Activated naive CD8-positive, alpha-beta T cell treated with anti-CD3 and anti-CD28 coated beads, Interleukin-2, amount 10 ng/mL, durations not matched to agents 7 days and 5 days (primary cell): ENCODE measurements around the gene SLC7A7. TPM values are rescaled to one million over a fixed set of nuclear protein-coding genes. Genes with fewer than 3 reads are reported as not detected.
A peak's percentile ranks its signal among the peaks of the same experiment; 100 is the strongest.
"Not testable (repeated sequence)": the region's sequence is repeated elsewhere in the genome, so short reads cannot be mapped to it uniquely, and the experiment has no call there.

Experiments used
- ATAC-seq: fragments of 150-1000 bp; cut with Tn5 transposase; one replicate; pipeline ENCODE4 v1.10.0; 2021; ENCODE audit warnings: low read depth, moderate library complexity
- POLR2A ChIA-PET: fragments of 350-600 bp; sonication (Branson Sonifier 250); formaldehyde crosslinking; loops from one replicate; lab custom pipeline; 2021; ENCODE audit warnings: antibody characterized with exemption; lab: Charles Lee
- DNase-seq: peaks from one replicate; pipeline ENCODE4 v3.0.0; 2021
- H3K27ac Mint-ChIP-seq: one replicate; pipeline ENCODE4 v1.8.0; 2022; ENCODE audit warnings: mild to moderate bottlenecking, mixed read lengths
- H3K27me3 Mint-ChIP-seq: one replicate; pipeline ENCODE4 v1.8.0; 2022; ENCODE audit warnings: mild to moderate bottlenecking, moderate library complexity, mixed read lengths
- H3K36me3 Mint-ChIP-seq: one replicate; pipeline ENCODE4 v1.8.0; 2021; ENCODE audit warnings: mild to moderate bottlenecking, mixed read lengths
- H3K4me1 Mint-ChIP-seq: one replicate; pipeline ENCODE4 v1.8.0; 2021; ENCODE audit warnings: mixed read lengths
- H3K4me3 Mint-ChIP-seq: one replicate; pipeline ENCODE4 v1.8.0; 2022; ENCODE audit warnings: mild to moderate bottlenecking, moderate library complexity, mixed read lengths
- H3K9me3 Mint-ChIP-seq: one replicate; pipeline ENCODE4 v1.8.0; 2021; ENCODE audit warnings: mixed read lengths
- total RNA-seq, 2 experiments: library from RNA; stranded (reverse); gene quantifications; one replicate each; pipeline ENCODE4 v1.2.3, GENCODE V29; 2021

SLC7A7 gene
- total RNA-seq, 2 experiments from 2014 or later, result 0.89 to 2.5 TPM

DNA sequence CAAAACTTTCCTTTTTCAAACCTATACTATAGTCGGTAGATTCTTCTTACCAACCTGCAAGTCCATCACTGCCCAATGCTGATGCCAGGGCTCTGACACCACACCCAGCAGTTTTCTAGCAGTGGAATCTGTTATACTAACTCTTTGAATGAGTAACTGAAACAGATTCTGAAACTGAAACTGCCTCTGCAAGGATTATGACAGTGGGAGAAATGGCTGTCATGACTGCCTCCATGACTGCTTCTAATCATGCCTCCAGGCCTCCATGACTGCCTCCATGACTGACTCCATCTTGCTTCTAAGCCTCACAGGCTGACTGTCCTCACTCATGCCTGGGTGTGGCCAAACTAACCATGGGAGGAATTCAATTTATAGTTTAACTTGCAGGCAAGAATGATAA lies 78.2 kb downstream of the SLC7A7 start:
- Mint-ChIP-seq H3K9me3 (peaks cover 4% of the 10 kb centered on the region), H3K4me1 (peaks cover 15% of the 10 kb centered on the region), H3K27ac (peak overlapping the region; percentile 83), H3K27me3 (peaks cover 9% of the 10 kb centered on the region), H3K36me3 (peaks cover 4% of the 10 kb centered on the region), H3K4me3 (peak overlapping the region; percentile 14)
- ATAC-seq (peak; percentile 88), DNase-seq (no peak)
- POLR2A ChIA-PET, result no interaction called here

GRCh38 chr14:22736384-22736783 lies 78.9 kb downstream of the SLC7A7 start:
- DNase-seq, H3K4me3 Mint-ChIP-seq, POLR2A ChIA-PET, ATAC-seq, H3K36me3 Mint-ChIP-seq, H3K9me3 Mint-ChIP-seq, H3K27ac Mint-ChIP-seq, H3K27me3 Mint-ChIP-seq: not testable (repeated sequence)
- H3K4me1 Mint-ChIP-seq, result peaks cover 15% of the 10 kb centered on the region

DNA sequence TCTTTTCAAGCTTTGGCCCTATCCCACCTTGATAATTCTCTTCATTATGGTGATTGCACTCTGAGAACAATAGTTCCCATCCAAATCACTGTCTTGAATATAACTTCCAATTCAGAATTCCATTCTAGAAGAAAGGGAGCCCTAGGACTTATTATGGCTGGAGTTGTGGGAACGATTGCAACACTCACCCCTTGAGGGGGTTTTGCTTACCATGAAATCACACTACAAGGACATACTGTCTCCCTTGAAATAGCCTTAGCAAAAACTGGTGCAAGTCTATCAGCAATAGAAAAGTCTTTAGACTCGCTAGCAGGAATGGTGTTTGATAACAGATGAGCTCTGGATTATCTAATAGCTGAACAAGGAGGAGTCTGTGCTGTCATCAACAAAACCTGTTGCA lies 80.1 kb downstream of the SLC7A7 start:
- Mint-ChIP-seq H3K9me3 (peaks cover 4% of the 10 kb centered on the region), H3K27me3 (peaks cover 6% of the 10 kb centered on the region), H3K4me3 (no peak overlapping the region), H3K36me3 (peaks cover 4% of the 10 kb centered on the region), H3K27ac (no peak overlapping the region), H3K4me1 (peaks cover 15% of the 10 kb centered on the region)
- ATAC-seq, result no peak
- DNase-seq, result no peak
- POLR2A ChIA-PET, result no interaction called here

DNA sequence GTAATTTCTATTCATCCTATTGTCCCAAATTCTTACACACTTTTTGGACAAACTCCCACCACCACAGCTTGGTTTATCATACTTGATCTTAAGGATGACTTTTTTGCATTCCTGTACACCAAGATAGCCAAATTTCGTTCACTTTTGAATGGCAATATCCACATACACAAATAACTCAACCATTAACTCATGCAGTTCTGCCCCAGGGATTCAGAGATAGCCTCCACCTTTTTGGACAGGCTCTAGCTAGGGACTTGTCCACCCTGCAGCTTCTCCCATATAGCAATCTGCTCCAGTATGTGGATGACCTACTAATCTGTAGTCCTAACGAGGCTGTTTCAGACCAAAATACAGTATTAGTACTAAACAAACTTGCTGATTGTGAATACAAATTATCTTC lies 81.4 kb downstream of the SLC7A7 start:
- H3K4me1 Mint-ChIP-seq, result peaks cover 7% of the 10 kb centered on the region
- H3K27me3 Mint-ChIP-seq, result peaks cover 6% of the 10 kb centered on the region
- H3K4me3 Mint-ChIP-seq, result no peak overlapping the region
- DNase-seq (no peak), ATAC-seq (no peak)
- peaks cover 4% of the 10 kb centered on the region for H3K36me3 Mint-ChIP-seq
- POLR2A ChIA-PET, result interaction anchor here (0.5 to 0.6 kb wide), 2 partner anchors 11 to 846 kb away, joined by 3 read pairs; no protein-coding TSS in a partner anchor
- H3K27ac Mint-ChIP-seq, result no peak overlapping the region
- H3K9me3 Mint-ChIP-seq, result peaks cover 4% of the 10 kb centered on the region

DNA sequence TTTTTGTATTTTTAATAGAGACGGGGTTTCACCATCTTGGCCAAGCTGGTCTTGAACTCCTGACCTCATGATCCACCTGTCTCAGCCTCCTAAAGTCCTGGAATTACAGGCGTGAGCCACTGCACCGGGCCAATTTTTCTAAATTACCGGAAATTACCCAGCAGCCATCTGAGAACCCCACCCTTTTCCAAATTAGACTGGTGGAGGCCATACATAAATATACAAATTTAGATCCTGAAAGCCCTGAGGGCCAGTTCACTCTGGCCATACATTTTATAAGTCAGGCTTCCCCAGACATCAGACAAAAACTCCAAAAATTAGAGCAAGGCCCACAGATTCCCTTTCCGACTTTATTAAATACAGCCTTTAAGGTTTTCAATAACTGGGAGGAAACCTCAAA lies 83.2 kb downstream of the SLC7A7 start:
- H3K4me1 Mint-ChIP-seq, H3K36me3 Mint-ChIP-seq, ATAC-seq, H3K27ac Mint-ChIP-seq, H3K4me3 Mint-ChIP-seq, H3K9me3 Mint-ChIP-seq, H3K27me3 Mint-ChIP-seq, POLR2A ChIA-PET, DNase-seq: not testable (repeated sequence)

DNA sequence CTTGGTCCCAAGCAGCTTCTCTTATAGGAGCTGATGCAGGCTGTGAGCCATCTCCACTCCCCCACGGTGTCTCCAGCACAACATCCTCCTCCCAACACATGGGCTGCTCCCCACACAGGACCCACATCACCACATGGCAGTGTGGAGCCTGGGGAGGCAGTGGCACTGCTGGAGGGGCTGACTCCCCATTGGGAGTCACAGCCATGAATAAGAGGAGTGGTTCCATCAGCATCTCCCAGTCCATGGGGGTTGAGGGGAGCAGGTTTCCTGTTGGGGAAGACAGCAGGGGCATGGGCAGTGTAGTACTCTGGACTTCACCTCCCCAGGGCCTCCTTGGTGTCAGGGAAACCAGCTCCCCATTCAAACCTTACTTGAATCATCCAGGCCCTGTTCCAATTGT lies 89.2 kb downstream of the SLC7A7 start:
- Mint-ChIP-seq H3K4me3 (no peak overlapping the region), H3K4me1 (no peaks in the 10 kb centered on the region), H3K27ac (no peak overlapping the region), H3K9me3 (peaks cover 1% of the 10 kb centered on the region), H3K27me3 (peaks cover 14% of the 10 kb centered on the region), H3K36me3 (no peaks in the 10 kb centered on the region)
- POLR2A ChIA-PET, result no interaction called here
- DNase-seq (no peak), ATAC-seq (no peak)

- DNase-seq, H3K27ac Mint-ChIP-seq, POLR2A ChIA-PET, H3K4me1 Mint-ChIP-seq, H3K36me3 Mint-ChIP-seq, H3K4me3 Mint-ChIP-seq, ATAC-seq, H3K9me3 Mint-ChIP-seq: not testable (repeated sequence)
- peaks cover 13% of the 10 kb centered on the region for H3K27me3 Mint-ChIP-seq
These were observed 89.9 kb downstream of the SLC7A7 start for GRCh38 chr14:22725374-22725773.

GRCh38 chr14:22724847-22725246 lies 90.4 kb downstream of the SLC7A7 start:
- H3K36me3 Mint-ChIP-seq, H3K27ac Mint-ChIP-seq, POLR2A ChIA-PET, H3K4me1 Mint-ChIP-seq, H3K4me3 Mint-ChIP-seq, ATAC-seq, DNase-seq, H3K9me3 Mint-ChIP-seq: not testable (repeated sequence)
- peaks cover 16% of the 10 kb centered on the region for H3K27me3 Mint-ChIP-seq

- H3K36me3 Mint-ChIP-seq, result no peaks in the 10 kb centered on the region
- H3K9me3 Mint-ChIP-seq, result peaks cover 1% of the 10 kb centered on the region
- H3K27ac Mint-ChIP-seq, result no peak overlapping the region
- no peak for ATAC-seq
- DNase-seq, result no peak
- H3K4me3 Mint-ChIP-seq, result no peak overlapping the region
- POLR2A ChIA-PET, result no interaction called here
- no peaks in the 10 kb centered on the region for H3K4me1 Mint-ChIP-seq
- peaks cover 16% of the 10 kb centered on the region for H3K27me3 Mint-ChIP-seq
These were observed 91.4 kb downstream of the SLC7A7 start for GRCh38 chr14:22723815-22724214.

Other genes starting within 250 kb of the SLC7A7 start
- 100 to 1,000 TPM; 124 to 148 TPM for gene DAD1, start 226.2 kb downstream of the SLC7A7 start, total RNA-seq
- gene ABHD4, start 217.1 kb downstream of the SLC7A7 start, total RNA-seq, result 10 to 100 TPM; 13.0 to 17.9 TPM
- not detected for gene OR6J1, start 171.1 kb downstream of the SLC7A7 start, total RNA-seq
- 100 to 1,000 TPM; 127 to 130 TPM for gene OXA1L, start 48.7 kb downstream of the SLC7A7 start, total RNA-seq
- gene MRPL52, start 14.5 kb upstream of the SLC7A7 start, total RNA-seq, result 10 to 100 TPM; 76.6 to 86.5 TPM
- 1 to 10 TPM; 3.1 to 4.9 TPM for gene MMP14, start 21.1 kb upstream of the SLC7A7 start, total RNA-seq
- 10 to 100 TPM; 59.9 to 63.1 TPM for gene LRP10, start 56.3 kb upstream of the SLC7A7 start, total RNA-seq
- 1 to 10 TPM; 1.2 TPM for gene REM2, start 67.8 kb upstream of the SLC7A7 start, total RNA-seq
- 10 to 100 TPM; 91.7 to 98.0 TPM for gene RBM23, start 103.7 kb upstream of the SLC7A7 start, total RNA-seq
- 10 to 100 TPM; 35.7 to 40.1 TPM for gene PRMT5, start 113.9 kb upstream of the SLC7A7 start, total RNA-seq
- gene HAUS4, start 141.7 kb upstream of the SLC7A7 start, total RNA-seq, result 10 to 100 TPM; 60.5 to 62.6 TPM
- 1 to 10 TPM in 1 of 2 experiments, under 1 TPM in 1; 0.97 to 1.3 TPM for gene AJUBA, start 167.1 kb upstream of the SLC7A7 start, total RNA-seq
- 10 to 100 TPM; 11.4 to 11.6 TPM for gene C14orf93, start 194.7 kb upstream of the SLC7A7 start, total RNA-seq
- gene PSMB5, start 219.5 kb upstream of the SLC7A7 start, total RNA-seq, result 10 to 100 TPM; 49.0 to 54.5 TPM
- gene PSMB11, start 226.8 kb upstream of the SLC7A7 start, total RNA-seq, result not detected
- gene CDH24, start 242.1 kb upstream of the SLC7A7 start, total RNA-seq, result 1 to 10 TPM; 2.3 to 2.4 TPM